Immature natural killer cell (primary cell): Measurements from ENCODE around the gene PCMTD2. TPM values are rescaled to one million over a fixed set of nuclear protein-coding genes. Genes with fewer than 3 reads are reported as not detected.

Experiments
- DNase-seq, 3 donors: peaks; one replicate each; pipeline ENCODE4 v3.0.0; 2022; ENCODE audit warnings: mixed read lengths in 1 of 3
- H3K27ac Mint-ChIP-seq, 6 donors: one replicate each; pipeline ENCODE4 v1.8.0; 2020; ENCODE audit warnings: mixed read lengths in 6 of 6, mild to moderate bottlenecking in 5 of 6, inconsistent platforms in 4 of 6, moderate library complexity in 3 of 6
- H3K27me3 Mint-ChIP-seq, 3 donors: one replicate each; pipeline ENCODE4 v1.8.0; 2020 to 2021; ENCODE audit warnings: low read depth in 3 of 3, mild to moderate bottlenecking in 3 of 3, mixed read lengths in 3 of 3, moderate library complexity in 3 of 3, inconsistent platforms in 1 of 3
- H3K36me3 Mint-ChIP-seq, 3 donors: one replicate each; pipeline ENCODE4 v1.8.0; 2020; ENCODE audit warnings: mixed read lengths in 3 of 3, inconsistent platforms in 2 of 3, mild to moderate bottlenecking in 2 of 3
- H3K4me1 Mint-ChIP-seq, 2 donors: one replicate each; pipeline ENCODE4 v1.8.0; 2020; ENCODE audit warnings: inconsistent platforms in 2 of 2, mild to moderate bottlenecking in 2 of 2, mixed read lengths in 2 of 2, moderate library complexity in 1 of 2
- H3K4me3 Mint-ChIP-seq, 5 donors: one replicate each; pipeline ENCODE4 v1.8.0; 2020; ENCODE audit warnings: mild to moderate bottlenecking in 5 of 5, mixed read lengths in 5 of 5, inconsistent platforms in 3 of 5, moderate library complexity in 3 of 5
- H3K9me3 Mint-ChIP-seq, 6 donors: one replicate each; pipeline ENCODE4 v1.8.0; 2020; ENCODE audit warnings: mild to moderate bottlenecking in 6 of 6, mixed read lengths in 6 of 6, inconsistent platforms in 4 of 6, moderate library complexity in 3 of 6
- polyA plus RNA-seq, 3 donors: library from polyadenylated mRNA; unstranded; fragments of 300-500 nt; fragmentation: Illumina TruSeq; gene quantifications; one replicate each; pipeline ENCODE4 v1.2.3, GENCODE V29; 2021

PCMTD2 gene
- polyA plus RNA-seq, 3 donors from 2014 or later: 43.3 to 65.4 (median 58.2) TPM

DNA sequence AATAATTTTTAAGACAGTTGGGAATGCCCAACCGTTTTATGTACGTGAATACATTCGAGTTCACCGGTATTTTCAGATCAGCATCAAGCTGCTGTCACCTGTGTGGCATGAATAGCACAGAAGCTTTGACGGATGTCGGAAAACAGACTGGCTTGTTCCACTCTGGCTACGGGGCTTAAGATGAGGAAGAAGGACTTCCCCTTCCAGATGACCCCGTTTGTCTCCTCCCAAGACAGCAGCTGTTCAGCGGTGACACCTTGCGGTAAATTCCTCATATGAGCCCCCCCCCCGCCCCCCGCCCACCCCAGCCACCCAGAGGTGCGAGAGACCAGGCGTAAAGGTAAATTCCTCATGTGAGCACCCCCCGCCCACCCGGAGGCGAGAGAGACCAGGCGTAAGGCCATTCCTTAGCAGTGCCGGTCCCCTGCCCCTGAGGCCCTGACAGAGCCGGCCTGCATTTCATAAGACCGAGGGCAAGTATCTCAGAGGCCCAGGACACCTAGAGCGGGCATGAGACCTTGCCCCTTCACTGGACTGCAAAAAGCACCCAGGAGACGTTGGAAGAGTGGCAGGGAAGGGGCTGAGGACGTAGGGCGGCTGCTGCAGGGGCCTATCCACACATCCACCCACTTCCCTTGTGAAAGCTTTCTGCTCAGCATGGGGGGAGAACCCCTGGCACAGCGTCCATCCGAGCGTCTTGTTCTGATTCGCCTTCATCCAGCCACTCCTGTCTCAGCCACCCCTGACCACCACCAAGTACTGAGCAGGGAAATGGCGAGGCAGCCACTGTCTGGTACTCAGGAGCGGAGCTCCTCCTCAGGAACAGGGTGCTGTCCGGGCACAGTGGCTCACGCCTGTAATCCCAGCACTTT, 7.3 kb upstream of the PCMTD2 start:
- DNase-seq: no peak

DNA sequence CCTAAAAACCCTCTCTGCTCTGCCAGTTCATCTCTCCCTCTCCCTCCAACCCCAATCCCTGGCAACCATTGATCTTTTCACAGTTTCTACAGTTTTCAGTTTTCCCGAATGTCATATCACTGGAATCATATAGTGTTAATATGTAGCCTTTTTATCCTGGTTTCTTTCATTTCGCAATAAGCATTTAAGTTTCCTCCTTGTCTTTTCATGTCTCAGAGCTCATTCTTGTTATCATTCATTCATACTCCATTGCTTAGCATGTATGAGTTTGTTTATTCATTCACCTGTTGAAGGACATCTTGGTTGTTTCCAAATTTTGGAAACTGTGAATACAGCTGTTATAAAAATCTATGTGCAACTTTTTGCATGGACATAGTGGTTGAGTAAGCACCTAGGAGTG, 5.5 kb upstream of the PCMTD2 start:
- Mint-ChIP-seq H3K9me3 (no peaks in the 10 kb centered on the region), H3K27me3 (peaks cover 6 to 17% (median 6%) of the 10 kb centered on the region in 3 donors), H3K27ac (no peak overlapping the region), H3K4me1 (peaks cover 8% of the 10 kb centered on the region in 2 donors), H3K4me3 (no peak overlapping the region), H3K36me3 (no peaks in the 10 kb centered on the region)
- DNase-seq: no peak

More for the DNA sequence above, 7.3 kb upstream of the PCMTD2 start:
- no peak overlapping the region for H3K4me3 Mint-ChIP-seq
- H3K9me3 Mint-ChIP-seq: peaks cover 0 to 3% (median 0%) of the 10 kb centered on the region in 6 donors
- H3K4me1 Mint-ChIP-seq: no peaks in the 10 kb centered on the region
- H3K27ac Mint-ChIP-seq: no peak overlapping the region
- H3K36me3 Mint-ChIP-seq: no peaks in the 10 kb centered on the region
- H3K27me3 Mint-ChIP-seq: peaks cover 4 to 21% (median 7%) of the 10 kb centered on the region in 3 donors

DNA sequence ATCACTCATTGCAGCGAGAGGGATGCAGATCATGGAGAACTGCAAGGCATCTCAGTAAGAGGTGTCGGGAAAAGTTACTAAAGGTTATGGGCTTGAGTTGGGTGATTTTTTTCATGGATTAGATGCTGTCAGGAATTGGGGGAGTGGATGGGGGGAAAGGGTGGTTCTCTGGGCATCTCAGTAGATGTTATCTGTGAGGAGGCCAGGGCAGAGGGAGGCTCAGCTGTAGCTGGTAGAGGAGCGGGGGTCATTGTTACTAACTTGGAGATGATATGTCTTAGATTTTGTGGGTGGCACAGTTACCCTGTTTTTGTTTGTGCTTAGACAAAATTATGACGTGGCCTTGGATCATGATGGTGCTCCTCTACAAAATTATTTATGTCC, 2.6 kb upstream of the PCMTD2 start:
- no peak for DNase-seq
- H3K36me3 Mint-ChIP-seq: no peaks in the 10 kb centered on the region
- H3K4me1 Mint-ChIP-seq: peaks cover 29 to 31% of the 10 kb centered on the region in 2 donors
- H3K4me3 Mint-ChIP-seq: no peak overlapping the region
- peaks cover 15 to 20% (median 18%) of the 10 kb centered on the region in 3 donors for H3K27me3 Mint-ChIP-seq
- H3K27ac Mint-ChIP-seq: no peak overlapping the region
- H3K9me3 Mint-ChIP-seq: no peaks in the 10 kb centered on the region

DNA sequence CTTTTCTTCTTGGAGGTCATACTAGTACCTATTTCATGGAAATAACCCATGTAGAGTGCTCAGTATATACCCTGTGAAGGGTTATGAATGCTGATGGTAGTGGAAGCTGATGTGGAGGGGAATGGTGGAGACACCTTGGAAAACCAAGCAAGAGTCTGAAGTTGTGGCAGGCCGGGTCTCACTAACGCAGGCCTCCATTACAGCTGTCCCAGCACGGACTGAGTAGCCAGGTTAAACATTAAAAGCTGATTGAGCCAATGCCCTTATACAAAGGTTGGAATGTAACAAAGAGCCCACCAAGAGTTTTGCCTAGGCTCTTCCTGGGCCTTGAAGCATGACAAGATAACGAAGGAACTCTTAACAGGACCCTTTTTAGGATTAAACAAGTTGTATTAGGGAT, 2.1 kb upstream of the PCMTD2 start:
- H3K9me3 Mint-ChIP-seq: no peaks in the 10 kb centered on the region
- DNase-seq: no peak
- H3K36me3 Mint-ChIP-seq: no peaks in the 10 kb centered on the region
- H3K4me3 Mint-ChIP-seq: peak overlapping the region in 1 of 5 donors; percentile 81
- H3K27me3 Mint-ChIP-seq: peaks cover 15 to 20% (median 18%) of the 10 kb centered on the region in 3 donors
- no peak overlapping the region for H3K27ac Mint-ChIP-seq
- peaks cover 32 to 35% of the 10 kb centered on the region in 2 donors for H3K4me1 Mint-ChIP-seq

- H3K4me1 Mint-ChIP-seq: peaks cover 39 to 42% of the 10 kb centered on the region in 2 donors
- H3K36me3 Mint-ChIP-seq: no peaks in the 10 kb centered on the region
These were observed 1.4 kb upstream of the PCMTD2 start for GRCh38 chr20:64254156-64254555.

DNA sequence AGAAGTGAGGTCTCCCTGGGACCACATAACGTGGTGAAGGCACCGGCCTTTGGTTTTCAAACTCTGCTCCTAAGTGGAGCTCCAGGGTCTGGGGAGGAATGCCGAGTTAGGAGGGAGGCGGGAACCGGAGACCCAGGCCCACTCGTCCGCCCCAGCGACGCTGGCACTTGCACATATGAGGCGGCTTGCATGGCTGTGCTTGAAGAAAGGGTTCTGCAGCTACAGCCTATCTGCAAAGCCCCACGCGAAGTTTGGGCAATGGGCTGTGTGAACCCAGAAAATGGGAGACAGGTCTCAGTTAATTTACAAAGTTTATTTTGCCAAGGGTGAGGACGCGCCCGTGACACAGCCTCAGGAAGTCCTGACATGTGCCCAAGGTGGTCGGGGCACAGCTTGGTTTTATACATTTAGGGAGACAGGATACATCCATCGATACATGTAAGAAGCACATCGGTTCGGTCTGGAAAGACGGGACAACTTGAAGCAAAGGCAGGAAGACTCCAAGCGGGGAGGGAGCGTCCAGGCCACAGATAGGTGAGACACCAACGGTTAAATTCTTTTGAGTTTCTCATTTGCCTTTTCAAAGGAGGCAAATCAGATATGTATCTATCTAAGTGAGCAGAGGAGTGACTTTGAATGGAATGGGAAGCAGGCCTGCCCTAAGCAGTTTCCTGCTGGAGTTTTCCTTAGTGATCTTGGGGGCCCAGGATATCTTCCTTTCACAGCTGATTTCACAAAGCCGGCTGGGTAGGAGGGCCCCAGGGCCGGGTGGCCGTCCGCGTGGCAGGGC, 782 bp upstream of the PCMTD2 start:
- H3K4me3 Mint-ChIP-seq: peak overlapping the region; percentile 72 to 85 (median 81)
- H3K27me3 Mint-ChIP-seq: peaks cover 15 to 17% (median 15%) of the 10 kb centered on the region in 3 donors
- H3K36me3 Mint-ChIP-seq: no peaks in the 10 kb centered on the region
- H3K27ac Mint-ChIP-seq: peak overlapping the region in 5 of 6 donors; percentile 46 to 87 (median 82)
- DNase-seq: no peak
- H3K9me3 Mint-ChIP-seq: no peaks in the 10 kb centered on the region
- peaks cover 42 to 49% of the 10 kb centered on the region in 2 donors for H3K4me1 Mint-ChIP-seq

More at GRCh38 chr20:64254156-64254555, 1.4 kb upstream of the PCMTD2 start:
- DNase-seq: no peak
- H3K9me3 Mint-ChIP-seq: no peaks in the 10 kb centered on the region
- peak overlapping the region in 2 of 6 donors; percentile 46 to 87 for H3K27ac Mint-ChIP-seq
- peaks cover 15 to 18% (median 17%) of the 10 kb centered on the region in 3 donors for H3K27me3 Mint-ChIP-seq
- H3K4me3 Mint-ChIP-seq: peak overlapping the region; percentile 72 to 85 (median 81)

GRCh38 chr20:64256282-64256935, 861 bp downstream of the PCMTD2 start:
- H3K36me3 Mint-ChIP-seq: peaks cover 0 to 4% (median 0%) of the 10 kb centered on the region in 3 donors
- H3K27me3 Mint-ChIP-seq: peaks cover 12 to 17% (median 15%) of the 10 kb centered on the region in 3 donors
- H3K9me3 Mint-ChIP-seq: no peaks in the 10 kb centered on the region
- peak overlapping the region; percentile 88 to 95 (median 91) for H3K4me3 Mint-ChIP-seq
- H3K4me1 Mint-ChIP-seq: peaks cover 56 to 65% of the 10 kb centered on the region in 2 donors
- no peak for DNase-seq
- peak overlapping the region; percentile 86 to 94 (median 91) for H3K27ac Mint-ChIP-seq

DNA sequence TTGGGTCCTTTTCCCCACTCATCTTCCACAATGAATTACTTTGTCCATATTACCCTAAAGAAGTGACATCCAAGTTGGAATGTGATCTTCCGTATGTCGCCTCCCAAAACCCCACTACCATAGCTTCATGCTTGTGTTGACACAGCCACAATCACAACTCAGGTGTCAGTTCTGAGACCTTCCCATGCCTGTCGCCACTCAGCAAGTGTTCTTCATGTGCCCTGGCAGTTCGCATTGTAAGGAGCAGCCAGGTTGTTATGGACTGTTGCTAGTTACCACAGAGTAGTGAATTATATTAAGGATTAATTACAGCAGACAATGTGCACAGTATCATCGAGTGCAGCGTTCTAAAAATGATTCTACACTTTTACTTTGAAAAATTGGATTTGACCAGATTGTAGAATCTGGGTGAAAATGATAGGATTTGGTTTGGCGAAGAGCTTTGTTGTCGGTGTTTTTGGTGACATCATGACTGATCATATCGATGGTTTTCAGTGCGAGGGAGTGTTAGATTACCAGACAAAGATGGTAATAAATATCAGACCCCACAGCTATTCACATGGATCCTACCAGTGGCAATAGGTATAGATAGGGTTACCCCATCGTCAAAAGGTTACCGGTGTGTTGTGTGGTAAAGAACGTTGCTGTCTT, 1.7 kb downstream of the PCMTD2 start:
- no peaks in the 10 kb centered on the region for H3K9me3 Mint-ChIP-seq
- H3K27ac Mint-ChIP-seq: peak overlapping the region; percentile 86 to 94 (median 91)
- H3K27me3 Mint-ChIP-seq: peaks cover 9 to 17% (median 14%) of the 10 kb centered on the region in 3 donors
- DNase-seq: no peak
- peak overlapping the region; percentile 88 to 95 (median 91) for H3K4me3 Mint-ChIP-seq
- H3K36me3 Mint-ChIP-seq: peaks cover 0 to 4% (median 0%) of the 10 kb centered on the region in 3 donors
- H3K4me1 Mint-ChIP-seq: peaks cover 60 to 69% of the 10 kb centered on the region in 2 donors

- peaks cover 9 to 17% (median 9%) of the 10 kb centered on the region in 3 donors for H3K27me3 Mint-ChIP-seq
- H3K4me3 Mint-ChIP-seq: peak overlapping the region in 4 of 5 donors; percentile 10 to 51 (median 30)
- H3K4me1 Mint-ChIP-seq: peaks cover 66 to 79% of the 10 kb centered on the region in 2 donors
- no peak for DNase-seq
- peaks cover 0 to 4% (median 0%) of the 10 kb centered on the region in 3 donors for H3K36me3 Mint-ChIP-seq
- no peaks in the 10 kb centered on the region for H3K9me3 Mint-ChIP-seq
- peak overlapping the region in 3 of 6 donors; percentile 4 to 36 (median 9) for H3K27ac Mint-ChIP-seq
These were observed 2.7 kb downstream of the PCMTD2 start for GRCh38 chr20:64258071-64258823.

DNA sequence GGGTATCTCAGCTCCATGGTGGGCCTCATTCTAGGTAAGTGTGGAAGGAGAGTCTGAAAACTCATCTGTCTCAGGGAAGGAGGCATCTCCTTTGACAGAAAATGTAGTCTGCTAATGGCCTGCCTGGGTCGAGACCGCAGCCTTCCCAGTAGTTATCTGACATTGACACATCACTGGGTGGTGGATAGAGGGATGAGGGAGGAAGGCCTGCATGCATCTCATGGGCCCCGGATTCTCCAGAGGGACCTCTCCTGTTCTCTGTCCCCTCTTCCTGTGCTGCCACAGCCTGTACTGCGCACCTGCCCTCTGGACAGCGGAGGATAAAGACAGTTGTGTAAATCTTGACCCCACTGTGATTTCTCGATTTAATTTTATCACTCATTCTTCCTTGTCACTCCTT, 4.7 kb downstream of the PCMTD2 start:
- no peak for DNase-seq
- Mint-ChIP-seq H3K4me3 (no peak overlapping the region), H3K4me1 (peaks cover 73 to 87% of the 10 kb centered on the region in 2 donors), H3K27me3 (peaks cover 5 to 14% (median 9%) of the 10 kb centered on the region in 3 donors), H3K9me3 (no peaks in the 10 kb centered on the region), H3K36me3 (peaks cover 0 to 15% (median 0%) of the 10 kb centered on the region in 3 donors), H3K27ac (no peak overlapping the region)

GRCh38 chr20:64261138-64261537, 5.6 kb downstream of the PCMTD2 start:
- peaks cover 0 to 21% (median 0%) of the 10 kb centered on the region in 3 donors for H3K36me3 Mint-ChIP-seq

GRCh38 chr20:64264091-64264490, 8.5 kb downstream of the PCMTD2 start:
- peaks cover 5 to 33% (median 5%) of the 10 kb centered on the region in 3 donors for H3K36me3 Mint-ChIP-seq
- H3K27me3 Mint-ChIP-seq: peaks cover 0 to 2% (median 0%) of the 10 kb centered on the region in 3 donors
- DNase-seq: no peak
- no peak overlapping the region for H3K27ac Mint-ChIP-seq
- H3K9me3 Mint-ChIP-seq: no peaks in the 10 kb centered on the region
- peaks cover 45 to 73% of the 10 kb centered on the region in 2 donors for H3K4me1 Mint-ChIP-seq
- H3K4me3 Mint-ChIP-seq: no peak overlapping the region

More at GRCh38 chr20:64261138-64261537, 5.6 kb downstream of the PCMTD2 start:
- Mint-ChIP-seq H3K27ac (no peak overlapping the region), H3K4me1 (peaks cover 72 to 87% of the 10 kb centered on the region in 2 donors), H3K9me3 (no peaks in the 10 kb centered on the region), H3K4me3 (peak overlapping the region in 1 of 5 donors; percentile 23), H3K27me3 (peaks cover 2 to 7% (median 5%) of the 10 kb centered on the region in 3 donors)
- DNase-seq: no peak
